H9 (cell line): ENCODE data around the gene ARF5. TPM values are rescaled to one million over a fixed set of nuclear protein-coding genes. Genes with fewer than 3 reads are reported as not detected.

Source experiments
- DNase-seq: peaks from one replicate; pipeline ENCODE4 v3.0.0-alpha.2; 2017
- H2AFZ ChIP-seq: one replicate; pipeline ENCODE4 v1.6.1; 2013; ENCODE audit warnings: mild to moderate bottlenecking, low read length, control low read depth, moderate library complexity
- H2AK5ac ChIP-seq: 2 replicates; pipeline ENCODE4 v1.6.1; 2013; ENCODE audit warnings: low read length, control low read depth, mixed read lengths; ENCODE audit not compliant: insufficient read length
- H2BK120ac ChIP-seq: one replicate; pipeline ENCODE4 v1.6.1; 2013; ENCODE audit warnings: low read depth, mild to moderate bottlenecking, low read length, control low read depth, inconsistent platforms; ENCODE audit not compliant: poor library complexity, severe bottlenecking
- H2BK12ac ChIP-seq: 2 replicates; pipeline ENCODE4 v1.6.1; 2013; ENCODE audit warnings: low read length, control low read depth, mixed read lengths, low read depth; ENCODE audit not compliant: insufficient read length
- H2BK15ac ChIP-seq: 2 replicates; pipeline ENCODE4 v1.6.1; 2013; ENCODE audit warnings: low read depth, low read length, control low read depth
- H2BK20ac ChIP-seq: one replicate; pipeline ENCODE4 v1.6.1; 2013; ENCODE audit warnings: low read depth, mild to moderate bottlenecking, low read length, control low read depth, inconsistent platforms; ENCODE audit not compliant: poor library complexity, severe bottlenecking
- H2BK5ac ChIP-seq: 2 replicates; pipeline ENCODE4 v1.6.1; 2013; ENCODE audit warnings: low read length, control low read depth, mixed read lengths; ENCODE audit not compliant: insufficient read length
- H3K14ac ChIP-seq: 2 replicates; pipeline ENCODE4 v1.6.1; 2013; ENCODE audit warnings: low read length, control low read depth; ENCODE audit not compliant: insufficient read depth
- H3K18ac ChIP-seq: 2 replicates; pipeline ENCODE4 v1.6.1; 2013; ENCODE audit warnings: low read depth, mild to moderate bottlenecking, mixed read lengths, low read length, control low read depth; ENCODE audit not compliant: insufficient read length
- H3K23ac ChIP-seq: 2 replicates; pipeline ENCODE4 v1.6.1; 2013; ENCODE audit warnings: low read length, control low read depth, mixed read lengths, low read depth; ENCODE audit not compliant: insufficient read length
- H3K23me2 ChIP-seq: 2 replicates; pipeline ENCODE4 v1.6.1; 2013; ENCODE audit warnings: low read depth, mild to moderate bottlenecking, mixed read lengths, low read length, control low read depth; ENCODE audit not compliant: insufficient read length, poor library complexity, severe bottlenecking
- H3K27ac ChIP-seq: 2 replicates; pipeline ENCODE4 v1.5.1; 2013; ENCODE audit warnings: low read length, control low read depth, mixed read lengths, low read depth; ENCODE audit not compliant: insufficient read length
- H3K27me3 ChIP-seq: 2 replicates; pipeline ENCODE4 v1.6.1; 2013; ENCODE audit warnings: low read length, control low read depth, inconsistent platforms; ENCODE audit not compliant: insufficient read depth
- H3K4ac ChIP-seq: 2 replicates; pipeline ENCODE4 v1.6.1; 2013; ENCODE audit warnings: low read depth, mild to moderate bottlenecking, control low read depth, inconsistent platforms, low read length, moderate library complexity
- H3K4me1 ChIP-seq: 2 replicates; pipeline ENCODE4 v1.6.1; 2013; ENCODE audit warnings: low read length, control low read depth, inconsistent platforms; ENCODE audit not compliant: insufficient read depth
- H3K4me2 ChIP-seq: 2 replicates; pipeline ENCODE4 v1.6.1; 2013; ENCODE audit warnings: low read length, control low read depth, mixed read lengths; ENCODE audit not compliant: insufficient read length, insufficient read depth
- H3K56ac ChIP-seq: 2 replicates; pipeline ENCODE4 v1.6.1; 2013; ENCODE audit warnings: low read depth, mild to moderate bottlenecking, mixed read lengths, low read length, control low read depth; ENCODE audit not compliant: insufficient read length
- H3K79me1 ChIP-seq: 2 replicates; pipeline ENCODE4 v1.6.1; 2013; ENCODE audit warnings: low read depth, mild to moderate bottlenecking, moderate library complexity, low read length, control low read depth, inconsistent platforms; ENCODE audit not compliant: insufficient read depth, poor library complexity, severe bottlenecking
- H3K79me2 ChIP-seq: 2 replicates; pipeline ENCODE4 v1.6.1; 2013; ENCODE audit warnings: low read length, control low read depth, inconsistent platforms; ENCODE audit not compliant: insufficient read depth
- H3K9ac ChIP-seq: 2 replicates; pipeline ENCODE4 v1.6.1; 2013; ENCODE audit warnings: low read length, control low read depth, mixed read lengths; ENCODE audit not compliant: insufficient read length; ENCODE audit errors: extremely low read depth
- H3K9me3 ChIP-seq: one replicate; pipeline ENCODE4 v1.6.1; 2013; ENCODE audit warnings: low read depth, low read length, inconsistent platforms; ENCODE audit not compliant: control insufficient read depth
- H3T11ph ChIP-seq: one replicate; pipeline ENCODE4 v1.6.1; 2013; ENCODE audit warnings: mild to moderate bottlenecking, low read length, control low read depth, inconsistent platforms
- H4K20me1 ChIP-seq: one replicate; pipeline ENCODE4 v1.6.1; 2013; ENCODE audit not compliant: control insufficient read depth, insufficient read length, insufficient read depth
- H4K5ac ChIP-seq: 2 replicates; pipeline ENCODE4 v1.6.1; 2013; ENCODE audit warnings: low read depth, mild to moderate bottlenecking, mixed read lengths, low read length, control low read depth; ENCODE audit not compliant: insufficient read length
- H4K8ac ChIP-seq: replicated peaks from 2 replicates; pipeline ENCODE4 v1.6.1; 2013; ENCODE audit warnings: low read length, control low read depth, mixed read lengths, low read depth; ENCODE audit not compliant: insufficient read length
- H4K91ac ChIP-seq: 2 replicates; pipeline ENCODE4 v1.6.1; 2013; ENCODE audit warnings: low read depth, mild to moderate bottlenecking, moderate library complexity, mixed read lengths, low read length, control low read depth; ENCODE audit not compliant: insufficient read length
- H3K27ac Mint-ChIP-seq, 3 experiments: 2 replicates in 2 of 3; 3 replicates in 1 of 3; pipeline ENCODE4 v1.8.0; 2020 to 2021; ENCODE audit warnings: mixed read lengths in 3 of 3, mild to moderate bottlenecking in 1 of 3, moderate library complexity in 1 of 3
- H3K27me3 Mint-ChIP-seq: 2 replicates; pipeline ENCODE4 v1.8.0; 2021; ENCODE audit warnings: low read depth, mild to moderate bottlenecking, moderate library complexity, mixed read lengths
- H3K36me3 Mint-ChIP-seq, 3 experiments: 2 replicates in 2 of 3; 3 replicates in 1 of 3; pipeline ENCODE4 v1.8.0; 2020 to 2021; ENCODE audit warnings: low read depth in 3 of 3, mixed read lengths in 3 of 3; ENCODE audit not compliant: insufficient read depth in 1 of 3
- H3K4me1 Mint-ChIP-seq, 2 experiments: 2 replicates each; pipeline ENCODE4 v1.8.0; 2020; ENCODE audit warnings: mixed read lengths in 2 of 2
- H3K4me3 Mint-ChIP-seq, 2 experiments: 2 replicates in 1 of 2; 3 replicates in 1 of 2; pipeline ENCODE4 v1.8.0; 2020 to 2021; ENCODE audit warnings: mild to moderate bottlenecking in 2 of 2, mixed read lengths in 2 of 2, moderate library complexity in 1 of 2
- H3K9me3 Mint-ChIP-seq, 2 experiments: 2 replicates in 1 of 2; 3 replicates in 1 of 2; pipeline ENCODE4 v1.8.0; 2020; ENCODE audit warnings: mild to moderate bottlenecking in 2 of 2, mixed read lengths in 2 of 2, moderate library complexity in 1 of 2
- WGBS: extraction: QIAGEN DNeasy Blood & Tissue Kit; methylation state at CpG from one replicate; pipeline ENCODE4 v1.1.7; 2013; ENCODE audit warnings: missing lambda C conversion rate, low lambda C conversion rate, mixed read lengths; ENCODE audit not compliant: insufficient read length; ENCODE audit errors: extremely low coverage; 5-methylcytosine and 5-hydroxymethylcytosine counted together
- total RNA-seq: library from RNA; stranded (reverse); gene quantifications from 2 replicates; pipeline ENCODE4 v1.2.1, GENCODE V29; 2021
- TF ChIP-seq, protein P1 (sequence below): fragments of 200-600 bp; sonication (generic); conservative IDR thresholded peaks from 3 replicates; pipeline ENCODE4 v1.8.0; 2021; ENCODE audit warnings: antibody characterized with exemption, mild to moderate bottlenecking

The ARF5 gene
- total RNA-seq, 1 experiment from 2014 or later, result 169 TPM

DNA sequence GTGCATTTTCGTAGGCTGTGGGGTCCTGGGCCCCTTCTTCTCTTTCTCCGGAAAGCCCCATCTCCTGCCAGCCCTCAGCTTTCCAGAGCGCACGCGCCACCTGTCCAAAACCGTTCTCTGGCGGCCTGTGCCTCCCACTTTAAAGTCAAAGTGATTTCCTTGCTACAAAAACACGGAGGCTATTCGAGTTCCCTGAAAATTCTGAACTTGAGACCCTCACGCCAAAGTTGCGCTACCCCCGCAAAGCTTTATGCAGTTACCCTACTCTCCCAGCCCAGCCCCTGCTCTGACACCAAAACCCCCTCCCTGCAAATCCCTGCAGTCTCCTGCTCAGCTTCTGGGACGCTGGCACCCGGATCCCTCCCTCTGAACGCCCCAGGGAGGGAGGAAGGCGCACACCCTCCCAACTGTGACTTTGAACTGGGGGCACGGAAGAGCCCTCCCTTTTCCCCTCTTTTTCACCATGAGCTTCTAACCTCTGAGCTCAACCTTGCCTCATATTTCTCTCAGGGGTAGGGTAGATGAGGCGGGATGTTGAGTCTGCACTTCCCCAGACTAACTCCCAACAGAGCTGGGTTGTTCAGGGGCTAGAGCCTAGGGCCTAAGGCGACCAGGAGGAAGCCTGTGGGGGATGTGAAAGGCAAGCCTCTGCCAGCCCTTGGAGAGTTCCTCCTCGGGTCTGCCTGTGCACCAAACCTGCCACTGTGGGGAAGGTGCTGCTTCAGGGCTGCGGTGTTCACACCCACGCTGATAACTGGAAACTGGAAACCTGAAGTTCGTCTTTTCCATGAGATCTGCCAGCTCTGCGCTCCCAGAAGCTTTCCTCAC, 32.4 kb downstream of the ARF5 start:
- Histone ChIP-seq H3K4ac (no peak overlapping the region), H3K9ac (peak overlapping the region; percentile 21), H2BK20ac (no peak overlapping the region), H4K5ac (no peak overlapping the region), H3K79me1 (no peaks in the 10 kb centered on the region), H4K20me1 (no peaks in the 10 kb centered on the region), H3K4me2 (peak overlapping the region; percentile 90), H3K18ac (no peak overlapping the region), H2AFZ (peak overlapping the region; percentile 81), H2BK12ac (no peak overlapping the region), H3T11ph (no peak overlapping the region), H3K56ac (no peak overlapping the region), H2BK120ac (no peak overlapping the region), H3K9me3 (no peaks in the 10 kb centered on the region), H3K23me2 (peaks cover 16% of the 10 kb centered on the region), H4K91ac (no peak overlapping the region), H2AK5ac (no peak overlapping the region), H3K79me2 (no peaks in the 10 kb centered on the region), H3K4me1 (no peaks in the 10 kb centered on the region), H3K23ac (no peak overlapping the region), H2BK5ac (no peak overlapping the region), H4K8ac (no peak overlapping the region), H2BK15ac (no peak overlapping the region), H3K27me3 (peaks cover 20% of the 10 kb centered on the region; the same call in 1 of the 2 replicates), H3K14ac (no peak overlapping the region), H3K27ac (no peak overlapping the region)
- peak; percentile 72 for DNase-seq
- Mint-ChIP-seq H3K27ac (peak overlapping the region in 1 of 3 experiments; percentile 84; a peak in 1 of 7 replicates), H3K27me3 (peaks cover 83% of the 10 kb centered on the region), H3K4me1 (peaks cover 20% of the 10 kb centered on the region in 2 experiments), H3K36me3 (no peaks in the 10 kb centered on the region; a peak in 1 of 7 replicates), H3K9me3 (no peaks in the 10 kb centered on the region; a peak in 2 of 5 replicates), H3K4me3 (peak overlapping the region; percentile 77 to 89)
- no CpG with 5 or more reads among the region's 24 CpGs for WGBS
- TF ChIP-seq, protein P1, sequence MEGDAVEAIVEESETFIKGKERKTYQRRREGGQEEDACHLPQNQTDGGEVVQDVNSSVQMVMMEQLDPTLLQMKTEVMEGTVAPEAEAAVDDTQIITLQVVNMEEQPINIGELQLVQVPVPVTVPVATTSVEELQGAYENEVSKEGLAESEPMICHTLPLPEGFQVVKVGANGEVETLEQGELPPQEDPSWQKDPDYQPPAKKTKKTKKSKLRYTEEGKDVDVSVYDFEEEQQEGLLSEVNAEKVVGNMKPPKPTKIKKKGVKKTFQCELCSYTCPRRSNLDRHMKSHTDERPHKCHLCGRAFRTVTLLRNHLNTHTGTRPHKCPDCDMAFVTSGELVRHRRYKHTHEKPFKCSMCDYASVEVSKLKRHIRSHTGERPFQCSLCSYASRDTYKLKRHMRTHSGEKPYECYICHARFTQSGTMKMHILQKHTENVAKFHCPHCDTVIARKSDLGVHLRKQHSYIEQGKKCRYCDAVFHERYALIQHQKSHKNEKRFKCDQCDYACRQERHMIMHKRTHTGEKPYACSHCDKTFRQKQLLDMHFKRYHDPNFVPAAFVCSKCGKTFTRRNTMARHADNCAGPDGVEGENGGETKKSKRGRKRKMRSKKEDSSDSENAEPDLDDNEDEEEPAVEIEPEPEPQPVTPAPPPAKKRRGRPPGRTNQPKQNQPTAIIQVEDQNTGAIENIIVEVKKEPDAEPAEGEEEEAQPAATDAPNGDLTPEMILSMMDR, result no peak
